ENCODE measurements around the gene SCN4B. TPM values are rescaled to one million over a fixed set of nuclear protein-coding genes. Genes with fewer than 3 reads are reported as not detected.

SCN4B gene
- total and polyA plus RNA-seq, 2 of the 8 experiments (the other 6 are each of a cell fraction or from before 2014, with no cell fraction given): 2.8 to 4.9 TPM

- Histone ChIP-seq H3K4me3 (ENCODE audit: extremely low read depth in 1 of 4, insufficient read depth in 2 of 4, low read depth in 3 of 4, low read length in 4 of 4) (no peak overlapping the region), H3K27me3 (replicated peaks in 1 of 4; ENCODE audit: control insufficient read depth in 3 of 4, extremely low read depth in 1 of 4, insufficient read depth in 3 of 4, low read length in 3 of 4) (no peaks in the 10 kb centered on the region), H4K5ac (ENCODE audit: insufficient read length, low read depth, low read length) (no peak overlapping the region), H3K18ac (ENCODE audit: extremely low read depth, low read length) (no peak overlapping the region), H3K79me1 (ENCODE audit: low read depth, low read length) (no peaks in the 10 kb centered on the region), H3K79me2 (ENCODE audit: control insufficient read depth in 1 of 2, insufficient read depth in 2 of 2, low read length in 2 of 2) (no peaks in the 10 kb centered on the region), H3K14ac (ENCODE audit: insufficient read length) (no peak overlapping the region), H2BK20ac (ENCODE audit: low read length) (no peak overlapping the region), H3K27ac (ENCODE audit: low read depth, low read length) (no peak overlapping the region), H3K4me2 (ENCODE audit: insufficient read depth in 1 of 2, low read depth in 2 of 2, low read length in 2 of 2) (no peak overlapping the region), H3K9ac (replicated peaks in 1 of 4; ENCODE audit: extremely low read depth in 1 of 4, low read depth in 3 of 4, low read length in 3 of 4) (no peak overlapping the region), H4K91ac (replicated peaks; ENCODE audit: insufficient read length, low read length) (no peak overlapping the region), H3K4ac (replicated peaks; ENCODE audit: insufficient read length, low read depth, low read length) (no peak overlapping the region), H3K36me3 (ENCODE audit: control insufficient read depth in 2 of 4, insufficient read depth in 4 of 4, low read length in 3 of 4) (no peaks in the 10 kb centered on the region), H4K20me1 (replicated peaks in 1 of 2; ENCODE audit: control insufficient read depth in 1 of 2, insufficient read depth in 2 of 2, low read length in 2 of 2) (no peaks in the 10 kb centered on the region), H3K4me1 (replicated peaks in 1 of 4; ENCODE audit: control insufficient read depth in 3 of 4, insufficient read depth in 4 of 4, low read length in 3 of 4) (peaks cover 2 to 3% (median 2%) of the 10 kb centered on the region in 4 experiments; a peak in 4 of 7 replicates), H3K23me2 (ENCODE audit: low read depth, low read length) (peaks cover 2% of the 10 kb centered on the region; the same call in 1 of the 2 replicates), H2BK15ac (ENCODE audit: low read length) (no peak overlapping the region), H3K23ac (ENCODE audit: insufficient read length) (no peak overlapping the region), H2BK120ac (replicated peaks; ENCODE audit: low read depth, low read length) (no peak overlapping the region), H4K8ac (ENCODE audit: extremely low read depth, insufficient read depth, low read length) (no peak overlapping the region), H3K9me3 (ENCODE audit: insufficient read depth in 2 of 2, low read depth in 1 of 2, low read length in 1 of 2) (peaks cover 8 to 21% of the 10 kb centered on the region in 2 experiments; a peak in 3 of 4 replicates), H2AFZ (ENCODE audit: low read length) (no peak overlapping the region), H2AK5ac (ENCODE audit: low read depth, low read length) (no peak overlapping the region), H2BK5ac (ENCODE audit: low read depth, low read length) (no peak overlapping the region), H2BK12ac (ENCODE audit: low read depth, low read length) (no peak overlapping the region), H3K56ac (replicated peaks; ENCODE audit: insufficient read length, low read depth, low read length) (no peak overlapping the region)
- FAIRE-seq (no peak), DNase-seq (ENCODE audit: low read depth in 1 of 2, low spot score in 2 of 2) (no peak)
- TF ChIP-seq SP4 (IDR thresholded peaks at IDR 0.05; ENCODE audit: low read length) (no peak), CTCF (IDR thresholded peaks at IDR 0.05; ENCODE audit: control extremely low read depth in 1 of 3, insufficient read depth in 1 of 3, low read depth in 1 of 3, low read length in 3 of 3) (no peak), RBBP5 (IDR thresholded peaks at IDR 0.05; ENCODE audit: borderline replicate concordance, low read depth, low read length) (no peak), RNF2 (IDR thresholded peaks at IDR 0.05; ENCODE audit: borderline replicate concordance, low read depth, low read length, missing control alignments, poor library complexity, severe bottlenecking) (no peak), SIN3A (conservative IDR thresholded peaks at IDR 0.05 in 1 of 2, IDR thresholded peaks at IDR 0.05 in 1 of 2; ENCODE audit: low read depth in 1 of 2, low read length in 2 of 2) (no peak)
- POLR2A ChIA-PET (ENCODE audit: partially characterized antibody): no interaction called here
- 97% methylated on average over 6 of the region's 6 CpGs; no CpG with 5 or more reads in 1 of the 2 experiments for WGBS, 2 experiments (ENCODE audit: extremely low coverage in 1 of 2, insufficient coverage in 1 of 2, insufficient read length in 1 of 2, insufficient replicate concordance in 2 of 2, low coverage in 1 of 2, low lambda C conversion rate in 2 of 2, missing lambda C conversion rate in 1 of 2)
- CTCF ChIA-PET (ENCODE audit: partially characterized antibody): interaction anchor here (0.6 kb wide), 1 partner anchor 227 kb away, joined by 3 read pairs; no protein-coding TSS in a partner anchor
These were observed 64.7 kb downstream of the SCN4B start for GRCh38 chr11:118087931-118088330.

Data from H1 (cell line).